Hepatic stellate cell (primary cell): ENCODE data around the gene MEG3.
"Not testable (repeated sequence)": the region's sequence is repeated elsewhere in the genome, so short reads cannot be mapped to it uniquely, and the experiment has no call there.

Experiments used
- DNase-seq: peaks from one replicate; pipeline ENCODE4 v3.0.0; 2011; ENCODE audit warnings: low spot score

The MEG3 gene

GRCh38 chr14:100816286-100816949, 9.5 kb upstream of the MEG3 start:
- no peak for DNase-seq

- no peak for DNase-seq
Measured at GRCh38 chr14:100816950-100817901, 8.7 kb upstream of the MEG3 start.

- DNase-seq, result no peak
Measured at GRCh38 chr14:100818221-100818699, 7.7 kb upstream of the MEG3 start.

- not testable (repeated sequence) for DNase-seq
Measured at GRCh38 chr14:100818923-100819322, 7.0 kb upstream of the MEG3 start.

GRCh38 chr14:100819453-100819828, 6.5 kb upstream of the MEG3 start:
- no peak for DNase-seq

- DNase-seq, result no peak
Measured at GRCh38 chr14:100819829-100820475, 6.0 kb upstream of the MEG3 start.

- no peak for DNase-seq
Measured at GRCh38 chr14:100820957-100821356, 5.0 kb upstream of the MEG3 start.

GRCh38 chr14:100822013-100822412, 3.9 kb upstream of the MEG3 start:
- DNase-seq, result no peak

GRCh38 chr14:100822532-100823296, 3.2 kb upstream of the MEG3 start:
- no peak for DNase-seq

- no peak for DNase-seq
Measured at GRCh38 chr14:100823413-100824080, 2.4 kb upstream of the MEG3 start.

- no peak for DNase-seq
Measured at GRCh38 chr14:100824091-100824551, 1.8 kb upstream of the MEG3 start.

- no peak for DNase-seq
Measured at GRCh38 chr14:100824901-100825712, 811 bp upstream of the MEG3 start.

GRCh38 chr14:100826391-100827100, 628 bp downstream of the MEG3 start:
- DNase-seq, result no peak

GRCh38 chr14:100827101-100828021, 1.4 kb downstream of the MEG3 start:
- DNase-seq, result no peak

GRCh38 chr14:100828031-100828769, 2.3 kb downstream of the MEG3 start:
- no peak for DNase-seq

- no peak for DNase-seq
Measured at GRCh38 chr14:100830681-100831080, 4.8 kb downstream of the MEG3 start.

- DNase-seq, result no peak
Measured at GRCh38 chr14:100832311-100832960, 6.5 kb downstream of the MEG3 start.
